ENCODE measurements around the gene CCDC57. TPM values are rescaled to one million over a fixed set of nuclear protein-coding genes. Genes with fewer than 3 reads are reported as not detected.

CCDC57 gene
- total RNA-seq, 1 experiment from 2014 or later = 36.6 TPM

GRCh38 chr17:82107341-82107860 is 105.2 kb downstream of the CCDC57 start:
- no peak overlapping the region for H3K4me2 ChIP-seq (ENCODE audit: low read length)
- peaks cover 33% of the 10 kb centered on the region for H3K4me1 ChIP-seq (ENCODE audit: insufficient read depth, low read length)
- H3K9me2 ChIP-seq (replicated peaks; ENCODE audit: low read length) = no peaks in the 10 kb centered on the region
- H3F3A ChIP-seq (ENCODE audit: low read length, unreplicated experiment) = peaks cover 4% of the 10 kb centered on the region
- BruUV-seq (replicated peaks) = no TSS peak
- no peaks in the 10 kb centered on the region for H3K9me3 ChIP-seq (ENCODE audit: low read length)
- H3K79me2 ChIP-seq (ENCODE audit: low read length) = no peaks in the 10 kb centered on the region
- no peak overlapping the region for H3K4me3 ChIP-seq (ENCODE audit: low read length)
- no peak overlapping the region for H3K27ac ChIP-seq (ENCODE audit: low read length)
- POLR2A ChIA-PET (ENCODE audit: unreplicated experiment) = interaction anchor here (1.1 kb wide), 1 partner anchor 70 kb away, joined by 4 read pairs; the partner anchor contains the start of gene DCXR
- ATAC-seq (no peak), DNase-seq (peak; percentile 25)
- no peaks in the 10 kb centered on the region for H4K20me1 ChIP-seq (ENCODE audit: low read length)
- H3K36me3 ChIP-seq (ENCODE audit: low read depth, low read length) = no peaks in the 10 kb centered on the region
- TF ChIP-seq EZH2 (IDR thresholded peaks at IDR 0.05; ENCODE audit: low read length, unreplicated experiment) (no peak), EZH2phosphoT487 (IDR thresholded peaks at IDR 0.05; ENCODE audit: borderline replicate concordance, low read length) (no peak)
- TF ChIP-seq, protein P1, sequence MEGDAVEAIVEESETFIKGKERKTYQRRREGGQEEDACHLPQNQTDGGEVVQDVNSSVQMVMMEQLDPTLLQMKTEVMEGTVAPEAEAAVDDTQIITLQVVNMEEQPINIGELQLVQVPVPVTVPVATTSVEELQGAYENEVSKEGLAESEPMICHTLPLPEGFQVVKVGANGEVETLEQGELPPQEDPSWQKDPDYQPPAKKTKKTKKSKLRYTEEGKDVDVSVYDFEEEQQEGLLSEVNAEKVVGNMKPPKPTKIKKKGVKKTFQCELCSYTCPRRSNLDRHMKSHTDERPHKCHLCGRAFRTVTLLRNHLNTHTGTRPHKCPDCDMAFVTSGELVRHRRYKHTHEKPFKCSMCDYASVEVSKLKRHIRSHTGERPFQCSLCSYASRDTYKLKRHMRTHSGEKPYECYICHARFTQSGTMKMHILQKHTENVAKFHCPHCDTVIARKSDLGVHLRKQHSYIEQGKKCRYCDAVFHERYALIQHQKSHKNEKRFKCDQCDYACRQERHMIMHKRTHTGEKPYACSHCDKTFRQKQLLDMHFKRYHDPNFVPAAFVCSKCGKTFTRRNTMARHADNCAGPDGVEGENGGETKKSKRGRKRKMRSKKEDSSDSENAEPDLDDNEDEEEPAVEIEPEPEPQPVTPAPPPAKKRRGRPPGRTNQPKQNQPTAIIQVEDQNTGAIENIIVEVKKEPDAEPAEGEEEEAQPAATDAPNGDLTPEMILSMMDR (conservative IDR thresholded peaks at IDR 0.05; ENCODE audit: low read depth, low read length) = peak; percentile 40; the same call in 1 of the 2 replicates
- H2AFZ ChIP-seq (ENCODE audit: low read length) = no peak overlapping the region
- intact Hi-C loops (cut with micrococcal nuclease) = no loop called here
- H3K27me3 ChIP-seq (ENCODE audit: low read length) = no peaks in the 10 kb centered on the region
- CTCF ChIA-PET = interaction anchor here (0.5 kb wide), 1 partner anchor 242 kb away, joined by 3 read pairs; no protein-coding TSS in a partner anchor
- H3K9ac ChIP-seq (ENCODE audit: low read length) = no peak overlapping the region

- H3F3A ChIP-seq (ENCODE audit: low read length, unreplicated experiment) = peaks cover 4% of the 10 kb centered on the region
- POLR2A ChIA-PET (ENCODE audit: unreplicated experiment) = interaction anchor here (0.6 to 1.1 kb wide), 2 partner anchors 69 to 96 kb away, joined by 3 to 4 read pairs; partner anchors contain the start of gene DCXR
These were observed 105.8 kb downstream of the CCDC57 start for GRCh38 chr17:82106688-82107305.

More at GRCh38 chr17:82106688-82107305, 105.8 kb downstream of the CCDC57 start:
- Histone ChIP-seq H3K9me2 (replicated peaks; ENCODE audit: low read length) (no peaks in the 10 kb centered on the region), H3K4me1 (ENCODE audit: insufficient read depth, low read length) (peaks cover 33% of the 10 kb centered on the region), H3K4me3 (ENCODE audit: low read length) (no peak overlapping the region), H3K79me2 (ENCODE audit: low read length) (no peaks in the 10 kb centered on the region), H3K4me2 (ENCODE audit: low read length) (peak overlapping the region; percentile 52), H3K9ac (ENCODE audit: low read length) (peak overlapping the region; percentile 42), H3K27ac (ENCODE audit: low read length) (peak overlapping the region; percentile 69), H3K9me3 (ENCODE audit: low read length) (no peaks in the 10 kb centered on the region), H3K27me3 (ENCODE audit: low read length) (no peaks in the 10 kb centered on the region), H4K20me1 (ENCODE audit: low read length) (no peaks in the 10 kb centered on the region), H2AFZ (ENCODE audit: low read length) (peak overlapping the region; percentile 58; the same call in 1 of the 2 replicates), H3K36me3 (ENCODE audit: low read depth, low read length) (no peaks in the 10 kb centered on the region)
- CTCF ChIA-PET = interaction anchor here (0.5 to 0.7 kb wide), 2 partner anchors 32 to 47 kb away, joined by 3 to 4 read pairs; no protein-coding TSS in a partner anchor
- no peak for ATAC-seq
- intact Hi-C loops (cut with micrococcal nuclease) = loop anchor here (1.0 kb wide), 1 partner anchor 48 kb away; no protein-coding TSS in a partner anchor
- no peak for DNase-seq
- no TSS peak for BruUV-seq (replicated peaks)
- TF ChIP-seq EZH2 (IDR thresholded peaks at IDR 0.05; ENCODE audit: low read length, unreplicated experiment) (no peak), EZH2phosphoT487 (IDR thresholded peaks at IDR 0.05; ENCODE audit: borderline replicate concordance, low read length) (no peak)
- TF ChIP-seq, protein P1 (conservative IDR thresholded peaks at IDR 0.05; ENCODE audit: low read depth, low read length) = no peak
